OCI-LY3 (cell line): Measurements from ENCODE around the gene IKBKG.
"Not testable (repeated sequence)": the region's sequence is repeated elsewhere in the genome, so short reads cannot be mapped to it uniquely, and the experiment has no call there.

Experiments used
- CTCF ChIP-seq: fragments of 200-600, 300-600 bp; sonication (generic); IDR thresholded peaks from 2 replicates; pipeline ENCODE4 v1.5.1; 2014; ENCODE audit warnings: antibody characterized with exemption, low read length, low read depth
- EZH2phosphoT487 ChIP-seq: fragments of 200-600 bp; shearing (Covaris generic); IDR thresholded peaks from 2 replicates; pipeline ENCODE4 v1.6.1; 2018; ENCODE audit warnings: antibody characterized with exemption, mixed run types, low read depth

- not testable (repeated sequence) for TF ChIP-seq CTCF, EZH2phosphoT487
Measured at GRCh38 chrX:154613586-154613985, 66.2 kb downstream of the IKBKG start.
